SK-N-SH (cell line): ENCODE data around the gene SIPA1.

Source experiments
- CHD2 ChIP-seq: fragments of 150-350 bp; IDR thresholded peaks from 2 replicates; pipeline ENCODE4 v1.6.1; 2018; ENCODE audit warnings: low read length; ENCODE audit not compliant: partially characterized antibody
- TF ChIP-seq, protein P1 (sequence below): fragments of 150-350 bp; IDR thresholded peaks from 2 replicates; pipeline ENCODE4 v1.6.1; 2017; ENCODE audit warnings: antibody characterized with exemption, low read length, low read depth, borderline replicate concordance
- TF ChIP-seq, protein P2 (sequence below): fragments of 150-350 bp; IDR thresholded peaks from 2 replicates; pipeline ENCODE4 v1.6.1; 2016; ENCODE audit warnings: mild to moderate bottlenecking, low read depth, low read length

GRCh38 chr11:65637032-65637557 lies 806 bp upstream of the SIPA1 start:
- TF ChIP-seq, protein P1, sequence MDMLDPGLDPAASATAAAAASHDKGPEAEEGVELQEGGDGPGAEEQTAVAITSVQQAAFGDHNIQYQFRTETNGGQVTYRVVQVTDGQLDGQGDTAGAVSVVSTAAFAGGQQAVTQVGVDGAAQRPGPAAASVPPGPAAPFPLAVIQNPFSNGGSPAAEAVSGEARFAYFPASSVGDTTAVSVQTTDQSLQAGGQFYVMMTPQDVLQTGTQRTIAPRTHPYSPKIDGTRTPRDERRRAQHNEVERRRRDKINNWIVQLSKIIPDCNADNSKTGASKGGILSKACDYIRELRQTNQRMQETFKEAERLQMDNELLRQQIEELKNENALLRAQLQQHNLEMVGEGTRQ: no peak
- TF ChIP-seq, protein P2, sequence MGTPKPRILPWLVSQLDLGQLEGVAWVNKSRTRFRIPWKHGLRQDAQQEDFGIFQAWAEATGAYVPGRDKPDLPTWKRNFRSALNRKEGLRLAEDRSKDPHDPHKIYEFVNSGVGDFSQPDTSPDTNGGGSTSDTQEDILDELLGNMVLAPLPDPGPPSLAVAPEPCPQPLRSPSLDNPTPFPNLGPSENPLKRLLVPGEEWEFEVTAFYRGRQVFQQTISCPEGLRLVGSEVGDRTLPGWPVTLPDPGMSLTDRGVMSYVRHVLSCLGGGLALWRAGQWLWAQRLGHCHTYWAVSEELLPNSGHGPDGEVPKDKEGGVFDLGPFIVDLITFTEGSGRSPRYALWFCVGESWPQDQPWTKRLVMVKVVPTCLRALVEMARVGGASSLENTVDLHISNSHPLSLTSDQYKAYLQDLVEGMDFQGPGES: no peak
- TF ChIP-seq CHD2: no peak
